ENCODE data around the gene RIC8B. TPM values are rescaled to one million over a fixed set of nuclear protein-coding genes. Genes with fewer than 3 reads are reported as not detected.
A peak's percentile ranks its signal among the peaks of the same experiment; 100 is the strongest.
"Not testable (repeated sequence)": the region's sequence is repeated elsewhere in the genome, so short reads cannot be mapped to it uniquely, and the experiment has no call there.

Gene RIC8B
- total RNA-seq, 1 donor from 2014 or later: 19.1 TPM

GRCh38 chr12:106919910-106920544 lies 145.5 kb downstream of the RIC8B start:
- intact Hi-C loops (cut with DNase I): loop anchor here (2.0 to 10.0 kb wide), 2 partner anchors 185 to 533 kb away; no protein-coding TSS in a partner anchor
- peak; percentile 72 to 80 (median 74) for TF ChIP-seq CTCF (IDR thresholded peaks at IDR 0.05)
- Histone ChIP-seq H3K4me1 (no peaks in the 10 kb centered on the region), H3K27ac (no peak overlapping the region), H3K9me3 (no peaks in the 10 kb centered on the region), H3K36me3 (no peaks in the 10 kb centered on the region), H3K4me3 (no peak overlapping the region), H3K27me3 (no peaks in the 10 kb centered on the region)
- DNase-seq (ENCODE audit: low spot score in 2 of 2): no peak

- H3K27me3 ChIP-seq; H3K4me3 ChIP-seq; H3K4me1 ChIP-seq; H3K36me3 ChIP-seq; H3K27ac ChIP-seq; H3K9me3 ChIP-seq; DNase-seq (ENCODE audit: low spot score in 2 of 2): not testable (repeated sequence)
- intact Hi-C loops (cut with DNase I): loop anchor here (2.0 kb wide), 1 partner anchor 535 kb away; no protein-coding TSS in a partner anchor
These were observed 147.5 kb downstream of the RIC8B start for GRCh38 chr12:106921976-106922375.

GRCh38 chr12:106923594-106923993 lies 149.1 kb downstream of the RIC8B start:
- DNase-seq (ENCODE audit: low spot score in 2 of 2); H3K27me3 ChIP-seq; H3K4me1 ChIP-seq; H3K4me3 ChIP-seq; H3K9me3 ChIP-seq; intact Hi-C loops (cut with DNase I); H3K27ac ChIP-seq; H3K36me3 ChIP-seq: not testable (repeated sequence)

GRCh38 chr12:106924268-106924861 lies 149.9 kb downstream of the RIC8B start:
- DNase-seq (ENCODE audit: low spot score in 2 of 2): no peak
- Histone ChIP-seq H3K36me3 (no peaks in the 10 kb centered on the region), H3K4me3 (no peak overlapping the region), H3K4me1 (no peaks in the 10 kb centered on the region), H3K27me3 (no peaks in the 10 kb centered on the region), H3K27ac (no peak overlapping the region), H3K9me3 (no peaks in the 10 kb centered on the region)
- intact Hi-C loops (cut with DNase I): no loop called here
- no peak for TF ChIP-seq CTCF (IDR thresholded peaks at IDR 0.05)

DNA sequence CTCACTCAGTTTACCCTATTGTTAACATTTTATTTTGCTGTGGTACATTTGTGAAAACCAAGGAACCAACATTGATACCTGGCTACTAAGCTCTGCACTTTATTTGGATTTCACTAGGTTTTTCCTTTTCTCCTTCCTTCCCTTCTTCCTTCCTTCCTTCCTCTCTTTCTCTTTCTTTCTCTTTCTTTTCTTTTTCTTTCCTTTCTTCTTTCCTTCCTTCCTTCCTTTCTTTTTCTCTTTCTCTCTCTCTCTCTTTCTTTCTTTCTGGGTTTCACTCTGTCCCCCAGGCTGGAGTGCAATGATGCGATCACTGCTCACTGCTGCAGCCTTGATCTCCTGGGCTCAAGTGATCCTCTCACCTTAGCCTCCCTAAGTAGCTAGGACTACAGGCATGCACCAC lies 152.2 kb downstream of the RIC8B start:
- Histone ChIP-seq H3K4me1 (no peaks in the 10 kb centered on the region), H3K36me3 (no peaks in the 10 kb centered on the region), H3K27me3 (no peaks in the 10 kb centered on the region), H3K4me3 (no peak overlapping the region), H3K27ac (no peak overlapping the region), H3K9me3 (no peaks in the 10 kb centered on the region)
- no peak for DNase-seq (ENCODE audit: low spot score in 2 of 2)
- TF ChIP-seq CTCF (IDR thresholded peaks at IDR 0.05): no peak
- intact Hi-C loops (cut with DNase I): no loop called here

GRCh38 chr12:106934277-106934676 lies 159.8 kb downstream of the RIC8B start:
- Histone ChIP-seq H3K4me1 (no peaks in the 10 kb centered on the region), H3K36me3 (no peaks in the 10 kb centered on the region), H3K9me3 (no peaks in the 10 kb centered on the region), H3K4me3 (no peak overlapping the region), H3K27ac (no peak overlapping the region), H3K27me3 (no peaks in the 10 kb centered on the region)
- DNase-seq (ENCODE audit: low spot score in 2 of 2): no peak
- TF ChIP-seq CTCF (IDR thresholded peaks at IDR 0.05): no peak
- intact Hi-C loops (cut with DNase I): no loop called here

Other genes starting within 250 kb of the RIC8B start
- not detected for gene RFX4, start 191.7 kb upstream of the RIC8B start, total RNA-seq
- gene TMEM263, start 181.2 kb downstream of the RIC8B start, total RNA-seq: 27.0 TPM
- 3.1 TPM for gene MTERF2, start 212.5 kb downstream of the RIC8B start, total RNA-seq